Activated CD4-positive, alpha-beta T cell treated with anti-CD3 and anti-CD28 coated beads, Interleukin-2, amount 50 U/mL, for 24 hours (primary cell): ENCODE measurements around the gene DIO3.
"Not testable (repeated sequence)": the region's sequence is repeated elsewhere in the genome, so short reads cannot be mapped to it uniquely, and the experiment has no call there.

ENCODE experiments used
- DNase-seq, 2 donors: peaks; one replicate each; pipeline ENCODE4 v3.0.0-alpha.2; 2020; ENCODE audit warnings: low read depth in 1 of 2, low spot score in 1 of 2

The DIO3 gene

GRCh38 chr14:101558739-101559240, 2.5 kb upstream of the DIO3 start:
- DNase-seq: no peak

GRCh38 chr14:101559250-101559623, 2.1 kb upstream of the DIO3 start:
- no peak for DNase-seq

GRCh38 chr14:101559624-101560533, 1.4 kb upstream of the DIO3 start:
- no peak for DNase-seq

DNA sequence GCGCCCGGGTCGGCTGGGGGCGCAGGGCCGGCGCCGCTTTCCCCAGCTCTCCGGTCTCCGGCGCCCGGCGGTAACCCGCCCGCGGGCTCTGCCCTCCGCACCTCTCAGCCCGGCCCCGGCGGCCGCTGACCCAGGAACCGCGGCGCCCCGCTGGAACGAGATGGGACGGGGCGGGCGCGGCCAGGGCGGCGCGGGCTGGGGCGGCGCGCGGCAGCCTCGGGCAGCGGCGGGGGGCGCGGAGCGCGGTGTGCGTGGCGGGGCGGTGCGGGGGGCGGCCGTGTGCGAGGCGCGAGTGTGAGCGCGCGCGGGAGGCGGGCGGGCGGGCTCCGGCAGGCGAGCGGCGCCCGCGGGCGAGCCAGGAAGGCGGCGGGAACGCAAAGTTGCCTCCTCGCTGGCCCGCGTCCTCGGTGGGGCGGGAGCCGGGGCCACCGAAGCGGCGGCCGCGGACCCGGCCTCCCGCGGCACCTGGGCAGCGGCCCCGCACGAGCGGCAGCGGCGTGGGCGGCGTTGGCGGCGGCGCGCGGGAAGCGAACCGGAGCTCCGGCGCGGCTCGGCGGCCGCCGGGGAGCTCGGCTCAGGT, 671 bp upstream of the DIO3 start:
- no peak for DNase-seq

- no peak for DNase-seq
These were observed 699 bp downstream of the DIO3 start for GRCh38 chr14:101561897-101562490.

GRCh38 chr14:101562659-101563351, 1.5 kb downstream of the DIO3 start:
- DNase-seq: no peak

GRCh38 chr14:101563352-101563653, 2.0 kb downstream of the DIO3 start:
- DNase-seq: no peak

DNA sequence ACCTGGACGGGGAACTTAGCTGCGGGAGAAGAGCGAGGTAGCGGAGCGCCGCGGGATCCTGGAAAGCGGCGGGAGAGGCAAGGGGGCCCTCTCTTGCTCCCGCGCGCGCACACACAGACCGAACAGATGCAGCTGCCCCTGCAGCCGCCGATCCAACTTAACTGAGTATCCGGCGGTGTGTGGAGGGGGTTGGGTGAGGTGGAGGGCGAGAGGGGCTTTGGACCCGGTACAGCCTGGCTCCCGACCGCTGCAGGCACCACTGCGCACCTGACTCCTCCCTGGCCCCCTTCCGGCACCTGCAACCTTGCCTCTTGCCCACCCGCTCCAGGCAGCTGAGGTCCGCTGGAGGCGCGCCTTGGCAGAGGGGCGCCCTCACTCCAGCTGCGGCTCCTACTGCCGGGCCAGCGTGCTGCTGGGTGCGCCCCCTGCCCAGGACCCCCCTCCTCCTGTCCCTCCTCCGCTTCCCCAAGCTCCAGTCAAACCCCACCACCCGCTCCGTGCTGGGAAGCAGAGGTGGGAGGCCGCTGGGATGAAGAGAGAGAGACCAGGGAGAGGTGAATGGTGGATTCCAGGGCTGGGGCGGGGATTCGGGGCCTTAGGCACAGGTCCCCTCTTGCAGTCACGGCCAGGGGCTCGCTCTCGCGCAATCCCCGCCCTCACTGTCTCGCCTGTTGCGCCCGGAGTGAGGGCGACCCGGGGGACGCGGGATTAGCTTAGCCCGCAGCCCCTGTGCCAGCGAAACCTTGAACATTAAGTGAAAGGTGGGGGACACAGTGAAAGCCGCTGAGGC, 2.6 kb downstream of the DIO3 start:
- DNase-seq: no peak

DNA sequence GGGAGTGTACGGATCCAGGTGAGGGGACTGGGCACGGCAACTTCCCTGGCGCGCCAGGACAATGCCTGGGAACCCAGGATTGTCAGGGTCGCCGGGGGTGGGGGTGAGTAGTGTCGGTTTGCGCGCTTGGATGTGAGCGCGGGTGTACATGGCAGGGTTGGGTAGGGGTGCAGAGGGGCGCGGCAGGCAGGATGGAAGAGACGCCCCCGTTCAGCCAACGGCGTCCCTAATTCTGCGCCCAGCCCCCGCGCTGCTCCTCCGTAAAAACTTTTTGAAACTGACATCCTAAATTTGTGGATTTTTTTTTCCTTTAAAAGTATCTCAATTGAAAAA, 3.1 kb downstream of the DIO3 start:
- no peak for DNase-seq

- no peak for DNase-seq
These were observed 3.8 kb downstream of the DIO3 start for GRCh38 chr14:101564819-101565698.

- DNase-seq: no peak
These were observed 6.0 kb downstream of the DIO3 start for GRCh38 chr14:101567252-101567651.

DNA sequence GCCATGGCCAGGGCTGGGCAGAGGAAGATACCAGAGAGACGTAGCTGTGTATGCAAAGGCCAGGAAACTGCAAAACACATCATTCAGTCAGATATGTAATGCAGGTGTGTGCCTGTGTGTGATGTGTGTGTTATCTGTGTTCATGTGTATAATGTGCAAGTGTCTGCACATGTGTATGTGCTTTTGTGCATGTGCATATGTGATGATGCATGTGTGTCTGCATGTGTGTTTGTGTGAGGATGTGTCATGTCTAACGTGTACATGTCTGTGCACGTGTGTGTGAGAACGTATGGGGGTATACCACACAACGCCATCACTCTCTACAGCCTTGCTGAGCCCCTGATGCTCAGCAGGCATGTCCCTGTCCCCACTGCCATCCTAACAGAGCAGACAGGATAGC, 9.7 kb downstream of the DIO3 start:
- DNase-seq: no peak

DNA sequence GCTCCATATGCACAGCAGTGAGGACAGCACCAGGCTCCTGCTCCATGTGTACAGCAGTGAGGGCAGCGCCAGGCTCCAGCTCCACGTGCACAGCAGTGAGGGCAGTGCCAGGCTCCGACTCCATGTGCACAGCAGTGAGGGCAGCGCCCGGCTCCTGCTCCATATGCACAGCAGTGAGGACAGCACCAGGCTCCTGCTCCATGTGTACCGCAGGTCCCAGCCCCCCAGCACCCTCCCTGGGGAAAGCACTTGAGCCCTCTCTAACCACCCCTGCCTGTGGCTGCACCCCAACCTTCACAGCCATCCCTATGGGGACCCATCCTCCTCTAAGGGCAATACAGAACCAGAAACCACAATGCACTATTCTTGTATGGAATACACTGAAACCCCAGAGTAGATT, 11.2 kb downstream of the DIO3 start:
- not testable (repeated sequence) for DNase-seq

- no peak for DNase-seq
These were observed 12.0 kb downstream of the DIO3 start for GRCh38 chr14:101573289-101573688.

DNA sequence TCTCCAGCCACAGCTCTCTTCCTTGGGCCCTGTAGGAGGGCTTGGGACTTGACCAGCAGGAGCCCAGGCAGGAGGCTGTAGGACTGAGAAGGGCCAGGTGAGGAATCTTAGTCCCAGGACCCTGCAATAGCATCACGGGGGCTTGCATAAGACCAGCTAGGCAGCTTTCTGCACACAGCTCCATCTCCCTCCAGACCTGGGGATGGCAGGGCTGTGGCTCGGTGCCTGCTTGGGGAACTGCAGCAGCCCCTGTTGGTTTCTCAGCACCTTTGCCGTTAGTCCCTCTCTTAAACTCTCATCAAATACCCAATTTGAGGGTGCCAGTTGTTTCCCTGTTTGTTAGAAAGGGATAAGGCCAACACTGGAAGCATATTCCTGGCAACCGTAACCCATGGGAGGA, 14.3 kb downstream of the DIO3 start:
- DNase-seq: no peak

DNA sequence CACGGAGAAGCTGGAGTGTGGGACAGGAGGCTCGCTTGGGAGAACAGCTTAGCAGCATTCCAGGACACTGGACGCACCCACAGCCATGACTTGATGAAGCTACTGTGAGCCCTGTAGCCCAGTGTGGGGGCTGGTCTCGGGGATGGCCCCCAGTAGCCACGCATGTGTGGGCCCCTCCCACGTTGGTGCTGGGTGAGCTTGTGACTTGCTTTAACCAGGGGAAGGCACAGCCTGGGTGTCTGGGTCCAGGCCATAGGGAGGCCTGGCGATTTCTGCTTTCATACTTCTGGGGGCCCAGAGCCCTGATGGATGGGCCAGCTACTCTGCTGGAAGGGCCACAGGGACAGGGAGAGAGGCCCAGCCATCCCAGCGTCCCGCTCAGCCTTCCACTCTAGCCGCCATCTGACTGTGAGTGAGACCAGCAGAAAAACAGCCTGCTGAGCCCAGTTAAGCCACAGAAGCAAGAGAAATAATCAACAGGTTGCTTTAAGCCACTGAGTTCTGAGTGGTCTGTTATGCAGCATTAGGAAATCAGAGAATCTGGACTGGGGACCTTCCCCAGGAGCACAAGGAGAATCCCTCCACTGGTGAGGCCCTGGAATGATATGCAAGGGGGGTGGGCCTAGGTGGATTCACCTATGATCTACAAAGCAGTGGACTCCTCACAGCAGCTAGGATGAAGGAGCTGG, 16.1 kb downstream of the DIO3 start:
- DNase-seq: no peak

- DNase-seq: no peak
These were observed 17.2 kb downstream of the DIO3 start for GRCh38 chr14:101578489-101578888.

GRCh38 chr14:101579372-101580080, 18.2 kb downstream of the DIO3 start:
- no peak for DNase-seq

GRCh38 chr14:101581806-101582205, 20.5 kb downstream of the DIO3 start:
- DNase-seq: no peak
